ENCODE measurements around the gene AVL9. TPM values are rescaled to one million over a fixed set of nuclear protein-coding genes. Genes with fewer than 3 reads are reported as not detected.

The AVL9 gene
- total RNA-seq, 4 donors from 2014 or later: 16.6 to 31.1 (median 22.0) TPM

- WGBS, 2 donors (ENCODE audit: low coverage in 1 of 2): 91 to 100% methylated on average over 2 of the region's 2 CpGs
These were observed 66.3 kb downstream of the AVL9 start for GRCh38 chr7:32561613-32562012.

GRCh38 chr7:32564542-32564941 is 69.3 kb downstream of the AVL9 start:
- Histone ChIP-seq H3K36me3 (peaks cover 0 to 51% of the 10 kb centered on the region in 2 donors), H3K27ac (no peak overlapping the region), H3K4me1 (no peaks in the 10 kb centered on the region), H3K27me3 (no peaks in the 10 kb centered on the region), H3K9me3 (no peaks in the 10 kb centered on the region), H3K4me3 (no peak overlapping the region)
- TF ChIP-seq CTCF (IDR thresholded peaks at IDR 0.05) (no peak), POLR2A (IDR thresholded peaks at IDR 0.05) (no peak), EP300 (IDR thresholded peaks at IDR 0.05) (no peak), POLR2AphosphoS5 (IDR thresholded peaks at IDR 0.05) (no peak)
- 33 to 44% methylated on average over 2 of the region's 3 CpGs for WGBS, 2 donors (ENCODE audit: low coverage in 1 of 2)
- no peak for ATAC-seq

More at GRCh38 chr7:32561613-32562012, 66.3 kb downstream of the AVL9 start:
- Histone ChIP-seq H3K4me3 (no peak overlapping the region), H3K27ac (no peak overlapping the region), H3K4me1 (no peaks in the 10 kb centered on the region), H3K27me3 (no peaks in the 10 kb centered on the region), H3K36me3 (peaks cover 0 to 69% of the 10 kb centered on the region in 2 donors), H3K9me3 (no peaks in the 10 kb centered on the region)
- no peak for ATAC-seq
- TF ChIP-seq POLR2A (IDR thresholded peaks at IDR 0.05): no peak
- no peak for TF ChIP-seq POLR2AphosphoS5 (IDR thresholded peaks at IDR 0.05)
- no peak for TF ChIP-seq EP300 (IDR thresholded peaks at IDR 0.05)
- TF ChIP-seq CTCF (IDR thresholded peaks at IDR 0.05): no peak

DNA sequence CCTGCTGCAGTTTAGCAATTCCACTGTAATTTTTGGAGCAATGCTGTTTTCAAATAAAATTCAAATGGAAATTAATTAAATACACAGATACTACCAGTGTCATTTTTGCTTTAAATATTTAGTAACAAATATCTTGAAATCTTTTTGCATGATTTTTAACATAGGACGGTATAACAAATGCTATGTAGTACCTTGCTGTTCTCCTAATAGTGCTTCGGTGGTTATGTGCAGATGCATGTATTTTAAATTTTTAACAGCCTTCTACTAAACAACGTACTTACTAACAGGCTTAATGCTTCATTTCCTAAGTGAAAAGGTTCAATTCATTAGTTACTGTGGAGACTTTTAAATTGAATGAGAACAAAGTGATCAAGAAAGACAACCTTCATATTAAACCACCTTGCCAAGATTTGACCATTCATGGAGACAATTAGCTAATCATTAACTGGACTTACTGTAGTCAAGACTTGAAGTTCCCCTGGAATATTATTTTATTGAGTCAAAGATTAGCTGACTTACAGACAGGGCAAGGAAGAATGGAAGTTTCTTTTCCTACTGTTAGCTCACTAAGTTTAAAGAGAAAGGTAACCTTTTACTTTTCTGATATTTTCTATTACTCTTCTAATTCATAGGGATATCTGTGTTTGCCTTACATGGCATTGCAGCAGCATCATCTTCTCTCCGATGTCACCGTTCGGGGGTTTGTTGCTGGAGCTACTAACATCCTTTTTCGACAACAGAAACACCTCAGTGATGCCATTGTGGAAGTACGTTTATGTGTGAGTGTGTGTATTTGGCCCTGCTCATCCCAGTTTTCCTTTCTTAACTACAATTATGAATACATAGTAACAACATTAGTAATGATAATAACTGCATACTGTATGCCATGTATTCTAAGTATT is 74.3 kb downstream of the AVL9 start:
- no peaks in the 10 kb centered on the region for H3K27me3 ChIP-seq
- no peak for ATAC-seq
- no peaks in the 10 kb centered on the region for H3K4me1 ChIP-seq
- TF ChIP-seq EP300 (IDR thresholded peaks at IDR 0.05): no peak
- WGBS, 2 donors (ENCODE audit: low coverage in 1 of 2): 84 to 94% methylated on average over 8 of the region's 8 CpGs
- H3K36me3 ChIP-seq: peaks cover 3 to 61% of the 10 kb centered on the region in 2 donors
- H3K9me3 ChIP-seq: no peaks in the 10 kb centered on the region
- H3K4me3 ChIP-seq: no peak overlapping the region
- no peak overlapping the region for H3K27ac ChIP-seq

DNA sequence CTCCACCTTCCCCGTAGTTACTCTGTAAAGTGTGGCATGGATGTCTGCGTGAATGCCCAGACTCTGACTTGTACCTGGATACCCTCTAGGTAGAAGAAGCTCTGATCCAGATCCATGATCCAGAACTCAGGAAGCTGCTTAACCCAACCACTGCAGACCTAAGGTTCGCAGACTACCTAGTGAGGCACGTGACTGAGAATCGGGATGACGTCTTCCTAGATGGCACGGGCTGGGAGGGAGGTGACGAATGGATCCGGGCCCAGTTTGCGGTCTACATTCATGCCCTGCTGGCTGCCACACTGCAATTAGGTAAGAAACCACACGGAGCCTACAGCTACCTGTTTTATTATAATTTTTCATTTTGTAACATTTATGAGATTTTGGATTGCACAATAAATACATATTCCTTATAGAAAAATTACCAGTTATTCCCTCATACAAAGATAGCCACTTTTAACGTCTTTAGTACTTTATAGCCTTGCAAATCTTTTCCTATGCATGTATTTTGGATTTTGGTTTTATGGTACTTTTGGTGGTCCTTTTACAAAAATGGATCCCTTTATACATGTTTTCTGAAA is 77.9 kb downstream of the AVL9 start:
- no peak for ATAC-seq
- TF ChIP-seq EP300 (IDR thresholded peaks at IDR 0.05) (no peak), POLR2A (IDR thresholded peaks at IDR 0.05) (no peak), POLR2AphosphoS5 (IDR thresholded peaks at IDR 0.05) (no peak), CTCF (IDR thresholded peaks at IDR 0.05) (no peak)
- H3K4me3 ChIP-seq: no peak overlapping the region
- peaks cover 0 to 10% (median 0%) of the 10 kb centered on the region in 3 donors for H3K4me1 ChIP-seq
- no peaks in the 10 kb centered on the region for H3K27me3 ChIP-seq
- H3K36me3 ChIP-seq: peaks cover 9 to 86% of the 10 kb centered on the region in 2 donors
- no peaks in the 10 kb centered on the region for H3K9me3 ChIP-seq
- 90 to 93% methylated on average over 8 to 12 of the region's 12 CpGs for WGBS, 2 donors (ENCODE audit: low coverage in 1 of 2)
- no peak overlapping the region for H3K27ac ChIP-seq

DNA sequence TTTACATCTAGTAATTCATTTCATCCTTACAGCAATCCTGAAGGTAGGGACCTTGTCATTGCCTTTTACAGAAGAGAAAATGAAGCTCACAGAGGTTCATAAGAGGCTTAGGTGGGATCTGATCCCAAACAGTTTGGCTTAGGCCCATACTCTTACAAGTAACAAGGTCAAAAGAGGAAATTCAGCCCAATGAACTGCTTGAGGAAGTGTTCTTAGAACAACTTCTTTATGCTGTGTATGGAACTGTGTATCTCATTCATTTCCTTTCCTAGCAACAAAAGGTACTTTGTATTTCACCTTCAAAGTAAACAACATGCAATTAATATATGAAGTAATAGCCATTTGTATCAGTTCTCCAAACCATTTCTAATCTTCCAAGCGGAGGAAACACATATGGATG is 79.3 kb downstream of the AVL9 start:
- ATAC-seq: no peak
- TF ChIP-seq POLR2AphosphoS5 (IDR thresholded peaks at IDR 0.05) (no peak), CTCF (IDR thresholded peaks at IDR 0.05) (no peak), EP300 (IDR thresholded peaks at IDR 0.05) (no peak)
- H3K4me1 ChIP-seq: peaks cover 0 to 10% (median 0%) of the 10 kb centered on the region in 3 donors
- H3K27me3 ChIP-seq: no peaks in the 10 kb centered on the region
- no peak overlapping the region for H3K4me3 ChIP-seq
- WGBS, 2 donors (ENCODE audit: low coverage in 1 of 2): 100% methylated on average over 1 of the region's 1 CpG
- H3K36me3 ChIP-seq: peaks cover 9 to 88% of the 10 kb centered on the region in 2 donors
- H3K27ac ChIP-seq: no peak overlapping the region
- H3K9me3 ChIP-seq: no peaks in the 10 kb centered on the region

Measured in gastroesophageal sphincter (tissue), 4 donors.